Loucy (cell line): ENCODE results near the gene ACMSD.

Source experiments
- EZH2phosphoT487 ChIP-seq: fragments of 200-600 bp; IDR thresholded peaks from 2 replicates; pipeline ENCODE4 v1.6.1; 2018; ENCODE audit warnings: antibody characterized with exemption, mild to moderate bottlenecking, moderate library complexity, borderline replicate concordance
- TF ChIP-seq, protein P1 (sequence below): fragments of 200-600 bp; sonication (generic); conservative IDR thresholded peaks from 2 replicates; pipeline ENCODE4 v1.5.1; 2014; ENCODE audit warnings: mild to moderate bottlenecking, antibody characterized with exemption, low read length

- TF ChIP-seq, protein P1, sequence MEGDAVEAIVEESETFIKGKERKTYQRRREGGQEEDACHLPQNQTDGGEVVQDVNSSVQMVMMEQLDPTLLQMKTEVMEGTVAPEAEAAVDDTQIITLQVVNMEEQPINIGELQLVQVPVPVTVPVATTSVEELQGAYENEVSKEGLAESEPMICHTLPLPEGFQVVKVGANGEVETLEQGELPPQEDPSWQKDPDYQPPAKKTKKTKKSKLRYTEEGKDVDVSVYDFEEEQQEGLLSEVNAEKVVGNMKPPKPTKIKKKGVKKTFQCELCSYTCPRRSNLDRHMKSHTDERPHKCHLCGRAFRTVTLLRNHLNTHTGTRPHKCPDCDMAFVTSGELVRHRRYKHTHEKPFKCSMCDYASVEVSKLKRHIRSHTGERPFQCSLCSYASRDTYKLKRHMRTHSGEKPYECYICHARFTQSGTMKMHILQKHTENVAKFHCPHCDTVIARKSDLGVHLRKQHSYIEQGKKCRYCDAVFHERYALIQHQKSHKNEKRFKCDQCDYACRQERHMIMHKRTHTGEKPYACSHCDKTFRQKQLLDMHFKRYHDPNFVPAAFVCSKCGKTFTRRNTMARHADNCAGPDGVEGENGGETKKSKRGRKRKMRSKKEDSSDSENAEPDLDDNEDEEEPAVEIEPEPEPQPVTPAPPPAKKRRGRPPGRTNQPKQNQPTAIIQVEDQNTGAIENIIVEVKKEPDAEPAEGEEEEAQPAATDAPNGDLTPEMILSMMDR: no peak
- TF ChIP-seq EZH2phosphoT487: no peak
Measured at GRCh38 chr2:134855709-134856108, 17.3 kb downstream of the ACMSD start.
